Activated T-cell treated with anti-CD3 and anti-CD28 coated beads for 48 hours (primary cell): ENCODE results near the gene SMG9.

Experiments used
- DNase-seq: peaks from one replicate; pipeline ENCODE4 v3.0.0-alpha.2; 2020; ENCODE audit warnings: low read depth

SMG9 gene

DNA sequence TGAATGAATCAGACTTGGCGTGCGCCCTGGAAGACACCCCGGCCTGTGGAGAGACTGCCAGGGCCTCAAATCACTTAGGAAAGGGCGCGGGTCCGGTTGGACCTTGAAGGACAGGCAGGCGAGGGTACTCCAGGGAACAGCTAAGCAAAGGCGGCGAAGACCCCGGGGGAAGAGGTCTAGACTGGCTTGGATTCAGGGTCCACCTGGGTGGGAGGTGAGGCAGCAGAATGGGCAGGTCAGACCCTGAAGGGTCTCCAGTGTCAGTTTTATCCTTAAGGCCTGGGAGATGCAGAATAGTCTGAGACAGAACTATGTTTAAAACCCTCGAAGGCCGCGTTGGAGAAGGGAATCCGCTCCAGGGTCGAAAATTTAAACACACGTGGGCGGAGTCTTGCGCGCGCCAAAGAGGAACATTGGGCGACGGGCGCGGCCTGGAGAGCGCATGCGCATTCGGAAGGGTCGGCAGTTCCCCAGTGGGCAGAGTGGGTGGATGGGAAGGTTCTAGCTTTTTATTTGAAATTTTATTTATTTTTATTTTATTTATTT is 567 bp upstream of the SMG9 start:
- DNase-seq, result peak; percentile 79

DNA sequence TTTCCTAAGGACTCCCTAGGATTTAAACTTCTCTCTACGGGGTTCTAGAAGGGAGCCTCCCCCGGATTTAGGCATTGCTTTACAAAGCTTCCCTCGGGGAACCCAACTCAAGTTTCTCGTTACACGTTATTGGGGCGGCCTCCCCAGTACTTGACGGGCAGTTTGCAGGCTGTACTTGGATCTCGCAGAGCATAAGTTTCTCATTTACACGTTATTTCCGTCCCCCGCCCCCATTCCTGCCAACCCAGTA is 584 bp downstream of the SMG9 start:
- no peak for DNase-seq

DNA sequence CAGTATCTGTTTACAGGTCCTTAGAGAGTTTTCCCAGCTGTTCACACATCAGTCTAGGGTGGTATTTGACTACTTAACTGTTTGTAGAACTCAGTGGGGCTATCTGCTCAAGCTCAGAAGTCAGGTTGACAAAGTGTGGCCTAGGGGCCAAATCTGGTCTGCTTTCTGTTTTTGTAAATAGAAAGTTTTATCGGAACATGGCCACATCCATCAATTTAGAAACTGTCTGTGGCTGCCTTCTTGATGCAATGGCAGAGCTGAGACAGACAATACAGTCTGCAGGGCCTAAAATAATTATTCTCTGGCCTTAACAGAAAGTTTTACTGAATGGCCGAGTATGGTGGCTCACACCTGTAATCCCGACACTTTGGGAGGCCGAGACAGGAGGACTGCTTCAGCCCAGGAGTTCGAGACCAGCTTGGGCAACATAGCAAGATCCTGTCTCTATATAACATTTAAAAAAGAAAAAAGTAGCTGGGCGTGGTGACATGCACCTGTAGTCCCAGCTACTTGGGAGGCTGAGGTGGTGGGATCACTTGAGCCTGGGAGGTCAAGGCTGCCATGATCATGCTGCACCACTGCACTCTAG is 2.4 kb downstream of the SMG9 start:
- no peak for DNase-seq

DNA sequence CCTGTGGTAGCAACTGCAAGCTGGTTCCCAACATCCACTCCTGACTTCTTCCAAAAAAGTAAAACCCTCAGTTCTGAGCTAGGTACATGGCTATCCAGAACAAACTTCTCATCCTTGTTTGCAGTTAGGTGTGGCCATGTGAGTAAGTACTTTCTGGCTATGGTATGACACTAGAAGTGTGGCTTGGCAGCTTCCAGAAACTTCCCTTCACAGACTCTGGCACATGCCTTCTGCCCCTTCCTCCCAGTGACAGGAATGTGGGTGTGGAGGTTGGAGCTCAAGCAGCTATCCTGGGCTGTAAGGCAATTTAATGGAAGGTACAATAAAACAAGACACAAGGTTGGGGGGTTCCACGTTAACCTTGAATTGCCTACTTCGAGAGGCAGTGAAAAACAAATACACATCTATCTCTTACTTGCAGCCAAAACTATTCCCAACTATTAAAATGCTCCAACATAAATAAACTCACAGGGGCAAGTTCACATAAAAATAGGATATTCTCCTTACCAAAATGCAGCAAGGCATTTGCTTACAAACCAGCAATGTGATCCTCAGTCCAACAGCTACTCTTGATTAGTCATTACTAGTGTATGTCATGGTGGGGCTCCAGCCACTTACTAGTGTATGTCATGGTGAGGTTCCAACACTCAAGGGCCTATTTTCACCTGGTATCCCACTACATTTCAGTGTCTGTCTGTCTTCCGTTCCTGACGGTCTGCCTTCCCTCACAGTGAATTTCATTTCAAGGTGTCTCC is 3.1 kb downstream of the SMG9 start:
- no peak for DNase-seq

DNA sequence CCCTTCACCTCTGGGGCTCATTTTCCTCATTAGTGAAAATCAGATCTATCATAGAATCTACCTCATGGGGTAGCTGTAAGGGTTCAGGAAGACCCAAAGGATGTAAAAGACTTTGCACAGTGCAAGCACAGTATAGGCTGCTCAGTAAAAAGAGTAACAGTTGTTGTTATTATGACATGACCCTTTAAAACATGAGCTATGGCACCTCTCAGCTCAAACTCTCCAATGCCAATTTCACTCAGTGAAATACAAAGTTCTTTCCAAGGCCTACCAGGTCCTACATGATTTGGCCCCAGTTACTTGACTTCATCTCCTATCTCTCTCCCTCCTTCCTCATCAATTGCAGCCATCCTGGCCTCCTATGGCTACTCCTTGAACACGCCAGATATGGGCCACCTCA is 4.9 kb downstream of the SMG9 start:
- DNase-seq, result no peak

DNA sequence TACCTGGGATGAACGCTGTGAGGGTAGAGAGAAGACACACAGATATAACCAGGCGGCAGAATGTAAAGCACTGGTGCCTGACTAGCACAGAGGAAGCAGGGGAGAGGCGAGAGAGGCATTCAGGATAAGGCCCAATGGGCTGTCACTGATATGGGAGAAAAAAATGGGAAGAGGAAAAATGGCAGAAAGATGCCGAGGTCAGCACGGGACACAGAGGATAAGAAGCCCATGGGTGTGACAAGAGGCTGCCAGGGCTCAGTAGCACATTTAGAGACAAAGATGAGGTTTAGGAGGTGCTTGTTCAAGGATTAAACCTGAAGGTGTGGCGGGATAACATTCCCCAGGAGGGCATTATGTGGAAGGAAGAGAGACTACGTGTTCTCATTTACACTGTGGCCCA is 5.6 kb downstream of the SMG9 start:
- DNase-seq, result no peak

DNA sequence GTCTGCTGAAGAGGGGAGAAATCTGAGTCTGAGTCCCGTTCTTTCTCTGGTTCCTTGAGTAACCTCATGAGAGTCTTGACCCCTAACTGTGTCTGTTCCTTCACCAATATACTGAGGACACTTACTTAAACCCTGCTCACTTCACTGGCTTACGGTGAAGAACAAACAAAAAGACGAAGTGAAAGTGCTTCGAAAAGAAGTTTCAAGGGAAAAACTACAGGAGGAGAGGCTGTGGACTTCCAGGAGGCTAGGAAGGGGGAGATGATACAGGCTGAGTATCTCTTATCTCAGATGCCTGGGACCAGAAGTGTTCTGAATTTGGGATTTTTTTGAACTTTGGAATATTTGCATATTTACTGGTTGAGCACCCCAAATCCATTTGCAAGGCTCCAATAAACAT is 6.1 kb downstream of the SMG9 start:
- DNase-seq, result no peak

DNA sequence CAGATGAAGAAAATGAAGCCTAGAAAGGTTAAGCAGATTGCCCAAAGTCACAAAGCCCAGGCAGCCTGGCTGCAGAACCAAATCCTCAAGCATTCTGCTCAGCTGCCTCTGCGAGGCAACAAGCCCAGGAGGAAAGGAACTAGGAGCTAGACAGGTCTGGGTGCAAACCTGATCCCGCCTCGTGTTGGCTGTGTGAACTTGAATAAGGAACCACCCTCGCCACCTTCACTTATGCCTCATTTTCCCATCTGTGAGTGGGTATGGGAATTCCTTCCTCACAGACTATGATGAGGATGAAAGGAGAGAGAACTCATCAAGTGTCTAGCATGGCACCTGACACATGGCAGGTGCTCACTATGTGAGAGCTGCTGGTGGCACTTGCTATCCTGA is 6.6 kb downstream of the SMG9 start:
- no peak for DNase-seq

DNA sequence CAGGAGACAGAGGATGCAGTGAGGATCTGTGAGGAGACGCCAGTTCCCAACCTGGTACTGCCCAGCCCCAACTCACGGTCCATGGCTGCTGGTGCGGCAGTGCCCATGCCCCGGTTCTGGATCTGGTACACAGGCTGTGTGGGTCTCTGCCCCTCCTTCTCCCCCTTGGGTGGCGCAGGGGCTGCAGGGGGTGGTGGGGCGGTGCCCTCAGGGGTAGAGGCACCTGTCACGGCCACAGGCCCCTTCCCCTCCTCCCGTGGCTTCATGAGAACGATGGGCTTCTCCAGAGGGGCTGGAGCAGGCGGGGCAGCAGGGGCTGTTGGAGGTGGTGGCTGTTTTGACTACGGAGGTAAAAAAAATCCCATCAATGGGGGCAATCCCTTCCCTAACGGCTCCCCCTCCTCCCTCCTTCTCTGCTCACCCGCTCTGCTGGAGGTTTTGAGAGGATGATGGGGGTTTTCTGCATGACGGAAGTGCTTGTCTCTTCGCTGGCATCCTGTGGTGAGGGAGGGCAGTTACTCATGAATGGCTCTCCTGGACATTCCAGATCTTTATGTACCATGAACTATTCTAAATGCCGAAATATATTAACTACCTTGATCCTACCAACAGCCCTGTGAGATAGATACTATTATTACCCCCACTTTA is 7.1 kb downstream of the SMG9 start:
- no peak for DNase-seq

DNA sequence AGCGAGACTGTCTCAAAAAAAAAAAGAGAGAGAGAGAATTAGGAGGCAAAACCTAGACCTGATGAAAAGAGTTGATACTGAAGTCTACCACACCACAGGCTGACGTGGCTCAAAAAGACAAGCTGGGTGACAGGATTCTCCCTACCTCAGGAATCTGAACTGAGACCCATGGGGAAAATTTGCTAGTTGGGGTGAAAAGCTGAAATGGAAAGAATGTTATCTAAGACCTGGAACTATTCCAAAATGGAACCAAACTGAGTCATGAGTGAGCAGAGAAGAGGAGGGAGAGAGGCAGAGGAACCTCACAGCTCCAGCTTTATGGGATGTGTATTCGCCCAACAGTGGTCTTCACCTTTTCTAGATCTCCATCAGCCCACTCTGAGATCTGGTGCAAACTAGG is 11.7 kb downstream of the SMG9 start:
- DNase-seq, result no peak

DNA sequence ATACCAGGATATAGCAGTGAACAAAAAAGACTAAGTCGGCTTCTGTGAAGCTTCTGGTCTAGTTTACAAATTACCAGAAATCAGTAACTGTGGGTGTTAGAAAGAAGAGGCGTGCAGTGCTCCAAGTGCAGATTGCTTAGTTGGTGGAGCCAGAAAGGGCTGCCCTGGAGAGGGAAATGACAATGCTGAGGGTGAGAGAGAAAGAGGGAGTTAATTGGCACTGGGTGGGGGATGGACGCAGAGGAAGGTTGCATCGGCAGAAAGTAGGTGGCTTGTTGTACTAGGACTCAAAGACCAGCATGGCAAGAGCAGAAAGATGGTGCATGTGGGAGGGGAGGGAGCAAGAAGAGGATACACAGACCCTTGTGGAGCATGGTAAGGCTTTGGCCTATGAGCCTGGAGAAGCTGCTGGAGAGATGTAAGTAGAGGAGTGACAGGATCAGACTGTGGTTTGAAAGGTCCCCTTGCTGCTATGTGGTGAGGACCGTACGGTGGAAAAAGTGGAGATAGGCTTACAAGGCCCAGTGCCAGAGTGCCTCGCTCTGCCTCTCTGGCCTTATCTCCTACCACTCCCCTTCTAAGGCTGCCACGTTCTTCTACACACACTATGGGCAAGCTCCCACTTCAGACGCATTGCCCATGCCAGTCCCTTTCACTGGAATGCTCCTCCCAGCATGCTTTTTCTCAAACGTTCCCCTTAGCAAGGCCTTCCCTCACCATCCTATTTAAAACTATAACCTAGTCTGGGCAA is 13.5 kb downstream of the SMG9 start:
- no peak for DNase-seq

DNA sequence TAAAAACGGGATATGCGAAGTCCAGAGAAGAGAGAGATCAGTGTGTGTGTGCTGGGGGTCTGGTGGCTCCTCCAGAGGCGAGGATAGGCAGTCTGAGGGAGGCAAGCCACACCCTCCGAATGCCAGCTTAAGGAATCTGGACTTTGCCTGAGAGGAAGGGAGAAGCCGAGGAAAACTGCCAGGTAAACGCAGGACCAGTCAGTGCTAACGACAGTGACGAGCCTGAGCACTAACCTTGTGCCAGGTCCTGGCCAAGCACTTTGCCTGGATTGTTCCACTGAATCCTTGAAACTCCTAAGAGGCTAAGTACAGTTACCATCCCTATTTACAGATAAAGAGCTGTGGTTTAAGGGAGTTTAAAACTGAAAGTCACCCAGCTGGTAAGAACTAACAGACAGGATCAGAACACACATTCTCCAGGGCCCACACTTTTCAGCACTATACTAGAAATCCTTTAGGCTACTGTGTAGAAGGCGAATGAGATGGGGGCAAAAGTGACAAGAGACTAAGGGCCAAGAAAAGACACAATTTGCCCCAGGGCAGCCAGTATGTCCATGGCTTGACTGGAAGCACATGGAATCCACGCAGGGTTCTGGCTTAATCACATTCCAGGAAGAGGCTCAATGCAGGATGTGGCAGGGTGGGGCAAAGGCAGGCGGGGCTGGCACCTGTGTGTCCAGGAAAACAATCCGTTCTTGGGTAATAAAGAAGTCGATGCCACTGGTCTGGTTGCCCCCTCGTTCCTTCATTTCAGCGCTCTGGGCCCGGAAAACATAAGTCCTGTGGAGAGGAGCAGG is 15.1 kb downstream of the SMG9 start:
- no peak for DNase-seq

DNA sequence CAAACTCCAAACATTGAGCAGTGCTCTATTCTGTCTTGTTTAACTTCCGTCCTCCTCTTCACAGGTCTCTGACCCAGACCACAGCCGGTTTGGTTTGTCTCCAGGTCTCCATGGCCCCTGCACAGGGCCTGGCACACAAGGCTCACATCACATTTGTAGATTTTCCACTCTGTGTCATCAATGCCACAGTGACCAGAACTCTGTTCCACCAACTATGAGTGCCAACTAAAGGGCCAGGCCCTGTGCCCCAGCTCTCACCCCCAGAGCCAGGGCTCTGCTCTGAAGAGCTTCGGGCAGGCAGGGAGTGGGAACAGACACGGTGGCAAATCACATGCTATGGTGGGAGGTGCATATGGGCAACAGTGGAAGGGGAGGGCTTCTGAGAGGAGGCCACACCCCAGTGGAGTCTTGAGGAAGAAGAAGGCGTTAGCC is 16.0 kb downstream of the SMG9 start:
- DNase-seq, result no peak

DNA sequence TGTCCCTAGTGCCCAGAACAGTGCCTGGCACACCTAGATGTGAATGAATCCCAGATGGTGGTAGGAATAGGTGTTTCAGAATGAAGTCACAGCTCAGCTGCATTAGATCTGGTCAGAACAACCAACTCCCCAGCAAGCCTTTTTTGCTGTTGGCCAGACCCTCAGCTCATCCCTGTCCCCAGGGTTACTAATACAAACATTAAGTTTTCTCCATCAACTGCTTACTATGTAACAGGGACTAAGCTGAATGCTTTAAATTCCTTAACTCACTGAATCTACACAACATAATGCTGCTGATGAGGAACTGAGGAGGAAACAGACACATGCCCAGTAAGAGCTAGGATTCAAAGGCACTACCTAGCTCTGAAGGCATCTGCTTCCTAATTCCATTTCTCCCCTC is 18.8 kb downstream of the SMG9 start:
- DNase-seq, result no peak

DNA sequence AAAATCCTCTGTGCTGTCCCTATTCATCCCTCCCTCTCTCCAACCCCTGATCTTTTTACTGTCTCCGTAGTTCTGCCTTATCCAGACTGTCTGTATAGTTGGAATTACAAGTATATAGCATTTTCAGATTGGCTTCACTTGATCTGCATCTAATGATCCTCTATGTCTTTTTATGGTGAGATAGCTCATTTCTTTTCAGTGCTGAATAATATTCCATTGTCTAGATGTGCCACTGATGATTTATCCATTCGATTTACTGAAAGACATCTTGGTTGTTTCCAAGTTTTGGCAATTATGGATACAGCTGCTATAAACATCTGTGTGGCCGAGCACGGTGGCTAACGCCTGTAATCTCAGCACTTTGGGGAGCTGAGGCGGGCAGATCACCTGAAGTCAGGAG is 19.7 kb downstream of the SMG9 start:
- no peak for DNase-seq

DNA sequence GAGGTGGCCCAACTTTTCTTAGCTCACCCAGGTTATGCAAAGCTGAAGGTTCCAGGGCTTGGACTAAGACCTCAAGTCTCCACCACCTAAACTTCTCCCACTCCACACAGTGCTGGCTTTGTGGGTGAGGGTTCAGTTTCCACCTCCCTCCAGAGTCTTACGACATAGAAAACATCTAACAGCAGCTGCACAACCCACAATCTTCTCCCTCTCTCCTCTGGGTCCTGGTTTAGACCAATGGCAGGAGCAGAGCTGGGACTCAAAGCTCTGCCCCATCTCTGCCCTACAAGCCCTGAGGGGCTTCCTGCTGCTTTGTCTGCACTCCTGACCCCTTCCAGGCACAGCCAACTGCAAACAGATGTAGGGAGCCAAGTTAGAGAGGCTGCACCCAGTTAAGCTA is 22.9 kb downstream of the SMG9 start:
- DNase-seq, result no peak

DNA sequence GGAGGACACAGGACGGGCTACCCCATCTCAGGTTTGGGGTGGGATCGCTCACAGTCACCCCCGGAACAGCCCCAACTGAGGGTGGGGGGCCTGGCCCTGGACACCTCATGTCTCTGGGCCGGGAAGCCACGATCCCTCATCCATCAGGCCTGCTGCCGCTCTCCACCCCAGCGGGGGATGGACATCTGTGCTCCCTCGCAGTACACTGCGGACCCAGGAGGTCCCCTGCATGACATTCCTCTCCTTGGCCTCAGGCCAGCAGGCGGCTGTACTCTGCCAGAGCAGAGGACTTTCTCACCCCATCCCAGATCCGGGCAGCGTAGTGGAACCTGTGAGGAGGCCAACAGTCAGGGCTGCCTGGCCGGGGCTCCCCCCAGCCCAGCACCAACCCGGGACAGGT is 23.4 kb downstream of the SMG9 start:
- DNase-seq, result no peak

DNA sequence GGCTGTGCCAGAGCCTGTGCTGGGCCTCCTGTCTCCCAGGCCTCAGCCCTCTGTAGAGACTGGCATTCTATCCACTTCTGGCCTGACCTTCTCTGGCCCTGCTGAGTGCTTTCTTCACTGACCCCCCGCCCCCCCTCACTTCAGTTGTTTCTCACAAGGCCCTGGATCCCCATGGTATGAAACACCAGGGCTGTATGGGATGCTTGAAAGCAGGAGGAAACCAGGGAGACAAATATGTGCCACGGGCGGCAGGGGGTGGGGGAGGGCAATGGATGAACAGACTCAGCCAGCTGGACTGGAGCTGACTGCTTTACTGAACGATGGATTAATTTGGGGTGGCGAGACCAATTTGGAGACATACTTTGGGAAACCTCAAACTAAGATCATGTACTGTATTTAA is 24.8 kb downstream of the SMG9 start:
- DNase-seq, result no peak

DNA sequence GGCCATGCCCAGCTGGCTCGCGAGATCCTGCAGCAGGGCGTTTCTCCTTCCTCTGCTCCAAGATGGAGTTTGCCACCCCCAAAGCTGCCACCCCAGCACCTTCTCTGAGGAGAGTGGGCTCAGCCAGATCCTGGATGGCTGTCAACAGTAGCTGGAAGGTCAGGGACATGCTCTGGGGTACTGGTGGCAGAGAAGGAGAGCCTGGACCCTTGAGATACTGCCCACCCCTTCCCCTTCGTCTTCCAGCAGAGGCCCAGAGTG is 27.2 kb downstream of the SMG9 start:
- DNase-seq, result no peak

DNA sequence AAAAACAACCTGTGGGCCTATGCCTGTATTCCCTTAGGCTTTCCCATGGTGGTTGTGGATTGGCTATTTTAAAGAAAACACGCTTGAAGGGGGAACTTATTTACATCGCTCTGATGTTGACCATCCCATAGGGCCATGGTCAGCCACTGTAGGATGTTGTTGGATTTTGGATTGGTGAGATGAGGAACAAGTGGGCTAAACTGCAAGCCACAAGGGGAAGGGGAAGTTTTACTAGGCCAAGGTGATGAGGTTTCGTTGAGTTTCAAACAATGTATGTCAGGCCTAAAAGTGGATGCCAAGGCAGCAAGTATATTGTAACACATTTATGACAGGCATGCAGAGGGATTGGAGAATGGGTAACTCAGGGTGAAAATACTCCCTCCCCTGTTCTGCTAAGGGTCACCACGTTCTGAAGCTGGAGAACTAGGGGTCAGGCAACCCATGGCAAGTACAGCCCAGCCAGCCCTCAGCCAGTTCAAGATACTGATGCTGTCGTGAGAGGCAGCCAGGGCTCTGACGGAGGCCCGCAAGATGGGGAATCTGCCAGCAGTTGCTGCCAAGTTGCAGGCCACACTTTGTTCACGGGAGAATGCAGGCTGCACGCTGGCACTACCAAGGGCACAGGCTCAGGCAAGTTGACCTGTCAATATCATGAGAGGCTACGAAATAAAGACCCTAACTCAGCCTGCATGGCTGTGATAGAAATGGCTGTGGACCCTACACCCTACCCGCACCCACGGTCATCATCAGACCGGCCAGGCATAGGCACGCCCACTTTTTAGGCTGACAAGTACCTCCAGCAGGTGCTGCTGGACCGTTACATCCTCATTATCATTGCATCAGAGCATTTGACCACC is 27.8 kb downstream of the SMG9 start:
- DNase-seq, result no peak

DNA sequence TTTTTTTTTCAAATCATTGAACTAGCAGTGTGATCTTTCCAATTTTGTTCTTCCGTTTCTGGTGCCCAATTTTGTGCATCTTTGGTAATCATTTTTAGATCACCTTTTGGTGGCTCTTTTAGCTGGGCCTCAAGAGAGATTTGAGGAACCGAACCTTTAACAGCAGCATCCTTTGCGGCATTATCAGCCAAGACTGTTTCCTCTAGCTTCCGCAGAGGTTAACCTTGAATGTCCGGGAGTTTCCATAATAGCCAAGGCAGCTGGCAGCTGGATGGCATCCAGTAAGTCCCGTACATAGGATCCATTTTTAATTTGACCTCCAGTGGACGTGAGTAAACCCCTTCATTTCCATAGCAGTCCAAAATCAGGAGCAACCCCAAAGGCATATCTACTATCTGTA is 29.3 kb downstream of the SMG9 start:
- DNase-seq, result no peak

DNA sequence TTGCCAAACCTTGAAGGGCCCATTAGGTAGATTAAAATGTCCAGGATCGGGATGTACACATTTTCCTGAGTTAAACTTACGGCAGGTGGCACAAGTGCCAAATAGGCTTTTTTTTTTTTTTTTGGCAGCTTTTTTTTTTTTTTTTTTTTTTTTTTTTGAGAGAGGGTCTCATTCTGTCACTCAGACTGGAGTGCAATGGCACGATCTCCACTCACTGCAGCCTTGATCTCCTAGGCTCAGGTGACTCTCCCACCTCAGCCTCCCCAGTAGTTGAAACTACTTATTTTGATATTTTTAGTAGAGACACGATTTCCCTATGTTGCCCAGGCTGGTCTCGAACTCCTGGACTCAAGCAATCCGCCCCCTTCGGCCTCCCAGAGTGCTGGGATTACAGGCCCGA is 29.9 kb downstream of the SMG9 start:
- DNase-seq, result no peak
